Activated CD4-positive, alpha-beta T cell treated with anti-CD3 and anti-CD28 coated beads for 24 hours (primary cell): ENCODE data around the gene MEGF11.

ENCODE experiments used
- DNase-seq, 2 donors: peaks; one replicate each; pipeline ENCODE4 v3.0.0-alpha.2; 2020; ENCODE audit warnings: low read depth in 2 of 2

MEGF11 gene

DNA sequence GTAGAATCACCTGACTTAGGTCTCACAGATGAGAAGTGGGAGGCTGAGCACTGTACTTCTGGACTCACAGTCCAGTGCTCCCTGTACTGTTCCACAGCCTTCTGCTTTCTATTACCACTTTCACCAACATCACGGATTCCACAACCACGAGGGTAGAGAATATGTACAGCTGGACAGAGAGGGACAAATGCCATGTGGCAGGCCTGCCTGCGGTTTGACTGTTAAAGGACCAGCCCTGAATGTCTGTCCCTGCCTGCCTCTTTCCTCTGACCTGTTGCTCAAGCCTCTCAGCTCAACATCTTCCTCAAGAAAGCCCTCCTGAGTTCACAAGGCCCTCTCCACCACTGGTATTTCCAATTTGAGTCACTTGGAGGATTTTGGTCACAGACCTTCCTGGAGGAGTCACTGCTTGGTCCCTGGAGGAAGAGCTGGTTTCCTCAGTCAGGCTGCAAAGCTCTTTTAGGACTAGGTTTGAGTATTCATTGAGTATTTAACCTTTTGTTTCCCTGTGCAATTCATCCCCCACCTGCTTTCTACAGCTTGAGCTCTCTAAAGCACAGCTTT is 335.1 kb downstream of the MEGF11 start:
- DNase-seq, result no peak

- DNase-seq, result no peak
Measured at GRCh38 chr15:65917936-65918335, 335.6 kb downstream of the MEGF11 start.

- no peak for DNase-seq
Measured at GRCh38 chr15:65917407-65917756, 336.2 kb downstream of the MEGF11 start.

DNA sequence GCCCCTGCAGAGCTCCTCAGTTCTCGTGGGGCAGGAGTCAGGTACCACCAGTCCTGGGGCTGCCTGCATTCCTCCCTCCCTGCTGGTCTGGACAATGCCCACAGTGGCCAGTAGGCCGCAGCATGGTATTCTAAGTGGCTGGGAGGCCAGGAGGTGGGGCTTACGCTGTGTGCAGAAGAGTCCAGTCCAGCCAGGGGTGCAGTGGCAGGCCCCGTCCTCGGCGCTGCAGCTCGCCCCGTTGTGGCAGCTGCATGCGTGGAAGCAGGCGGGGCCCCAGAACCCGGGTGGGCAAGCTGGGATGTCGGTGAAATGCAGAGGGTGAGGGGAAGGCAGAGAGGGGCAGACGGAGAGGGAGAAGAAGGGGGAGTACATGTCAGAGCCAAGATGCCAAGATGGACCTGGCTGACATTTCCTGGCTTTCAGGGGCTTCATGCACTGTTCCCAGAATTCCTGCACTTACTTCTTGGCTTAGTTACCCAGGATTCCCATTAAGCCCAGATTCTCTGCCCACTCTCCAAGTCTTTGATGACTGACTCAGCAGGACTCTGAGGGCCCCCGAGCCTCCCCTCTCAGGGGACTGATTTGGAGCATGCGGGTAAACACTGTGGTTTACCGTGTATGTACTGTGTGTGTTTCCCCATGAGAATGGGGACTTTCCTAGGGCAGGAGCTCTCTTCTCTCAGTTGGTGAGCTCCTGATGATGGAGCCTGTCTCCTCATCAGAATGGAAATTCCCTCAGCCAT is 336.7 kb downstream of the MEGF11 start:
- DNase-seq, result peak; percentile 18

DNA sequence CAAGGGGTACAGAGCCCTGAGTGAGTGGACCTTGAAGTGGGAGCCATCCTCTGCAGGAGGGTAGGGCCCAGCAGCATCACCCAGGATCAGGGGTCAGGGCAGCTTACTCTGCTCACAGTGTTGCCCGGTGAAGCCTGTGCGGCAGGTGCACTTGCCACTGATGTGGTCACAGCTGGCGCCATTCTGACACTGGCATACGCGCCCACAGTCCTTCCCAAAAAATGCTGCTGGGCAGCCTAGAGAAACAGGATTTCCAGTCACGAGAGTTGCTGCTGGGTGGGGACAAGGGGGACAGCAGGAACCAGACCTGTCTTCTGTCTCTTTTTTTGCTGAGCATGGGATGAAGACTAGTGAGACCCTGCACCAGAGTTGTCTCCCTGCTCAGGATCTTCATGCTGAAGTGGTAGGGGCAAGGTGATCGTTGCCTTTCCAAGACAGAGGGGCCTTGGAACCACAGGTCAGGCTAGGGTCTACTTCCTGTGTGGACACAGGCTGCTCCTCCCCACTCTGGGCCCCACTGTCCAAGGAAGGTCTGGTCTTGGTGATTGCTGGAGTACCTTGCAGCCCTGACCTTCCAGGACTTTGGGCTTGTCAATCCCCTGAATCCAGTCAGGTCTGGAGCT is 337.4 kb downstream of the MEGF11 start:
- DNase-seq, result no peak

DNA sequence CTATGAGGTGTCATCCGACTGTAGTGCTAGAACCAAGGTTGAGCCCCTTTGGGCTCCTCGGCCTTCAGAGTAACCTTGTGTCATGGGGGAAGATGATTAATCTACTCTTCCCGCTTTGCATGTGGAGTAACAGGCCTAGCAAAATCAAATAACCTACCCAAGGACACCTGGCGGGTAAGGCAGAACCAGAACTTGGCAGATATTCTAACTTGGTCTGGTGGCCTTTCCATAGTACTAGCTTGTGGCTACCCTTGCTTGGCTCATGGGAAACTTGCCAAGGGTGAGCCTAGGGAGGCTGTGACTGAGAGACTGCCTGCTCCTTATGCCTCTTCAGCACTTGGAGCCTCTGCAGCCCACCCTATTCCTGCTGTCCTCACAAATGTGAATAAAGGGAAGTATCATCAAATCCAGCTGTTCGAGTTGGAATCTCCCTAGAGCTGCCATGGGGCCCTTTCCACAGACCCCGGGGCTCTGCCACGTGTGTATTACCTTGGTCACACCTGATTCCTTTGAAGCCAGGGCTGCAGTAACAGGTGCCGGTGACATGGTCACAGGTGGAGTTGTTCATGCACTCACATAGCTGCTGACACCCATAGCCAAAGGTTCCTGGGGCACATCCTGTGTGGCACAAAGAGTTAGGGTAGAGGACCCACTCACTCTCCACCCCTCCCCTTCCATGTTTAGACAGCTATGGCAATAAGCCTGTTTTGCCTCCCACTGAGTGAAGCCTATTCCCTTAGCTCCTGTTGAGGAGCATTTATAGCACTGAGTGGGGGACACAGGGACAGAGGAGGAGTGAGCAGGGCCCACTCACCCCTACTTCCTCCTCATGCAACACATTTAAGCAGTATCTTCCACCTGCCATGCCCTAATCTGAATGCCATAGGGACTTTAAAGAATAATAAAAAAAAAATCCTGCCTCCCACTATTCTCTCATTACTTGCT is 338.3 kb downstream of the MEGF11 start:
- no peak for DNase-seq

- DNase-seq, result no peak
Measured at GRCh38 chr15:65914386-65914785, 339.2 kb downstream of the MEGF11 start.

DNA sequence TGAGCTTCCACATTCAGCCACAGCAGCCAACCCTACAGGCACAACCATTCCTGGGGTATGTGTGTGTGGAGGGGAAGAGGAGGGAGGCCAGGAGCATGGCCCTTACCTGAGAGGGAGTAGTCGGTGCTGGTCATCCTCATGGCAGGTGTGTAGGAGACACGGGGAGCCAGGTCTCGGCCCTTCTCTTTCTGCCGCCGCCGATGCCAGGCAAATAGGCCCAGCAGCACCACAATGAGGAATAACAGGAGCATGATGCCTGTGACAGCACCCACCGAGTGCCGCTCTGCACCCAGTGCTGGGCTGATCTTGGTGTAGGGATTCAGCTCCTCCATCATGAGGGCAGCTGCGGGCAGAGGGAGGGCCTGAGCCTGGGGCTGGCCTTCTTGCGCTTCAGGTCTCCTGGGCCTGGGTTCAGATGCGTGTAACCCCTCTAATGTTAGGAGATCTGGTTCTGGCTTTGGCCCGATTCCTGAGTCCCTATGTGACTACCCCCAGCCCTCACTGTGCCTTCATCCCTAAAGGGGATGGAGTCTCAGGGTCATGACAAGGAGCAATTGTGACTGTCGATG is 339.8 kb downstream of the MEGF11 start:
- DNase-seq, result no peak

GRCh38 chr15:65912235-65912634 is 341.3 kb downstream of the MEGF11 start:
- DNase-seq, result no peak

- no peak for DNase-seq
Measured at GRCh38 chr15:65910341-65910740, 343.2 kb downstream of the MEGF11 start.

DNA sequence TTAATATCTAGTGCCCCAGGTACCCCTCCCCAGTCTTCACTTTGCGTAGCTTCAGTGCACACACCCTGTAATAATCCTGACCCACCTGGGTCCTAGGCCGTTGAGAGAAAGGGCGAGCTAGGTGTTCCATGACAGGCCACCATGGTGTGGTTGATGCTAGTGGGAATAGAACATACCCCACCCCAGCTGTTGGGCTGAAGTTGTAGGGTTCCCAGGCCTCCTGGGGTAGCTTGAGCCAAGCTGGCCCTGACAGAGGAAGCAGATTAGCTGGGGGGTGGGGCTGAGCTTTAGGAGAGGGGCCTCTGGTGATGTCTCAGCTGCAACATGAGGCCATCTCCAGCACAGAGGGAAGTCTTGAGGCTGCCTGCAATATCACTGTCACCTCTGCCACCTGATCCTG is 343.7 kb downstream of the MEGF11 start:
- no peak for DNase-seq

- DNase-seq, result no peak
Measured at GRCh38 chr15:65908876-65909275, 344.7 kb downstream of the MEGF11 start.

- DNase-seq, result no peak
Measured at GRCh38 chr15:65907661-65908060, 345.9 kb downstream of the MEGF11 start.

- DNase-seq, result no peak
Measured at GRCh38 chr15:65906396-65906795, 347.2 kb downstream of the MEGF11 start.

- no peak for DNase-seq
Measured at GRCh38 chr15:65904301-65904700, 349.2 kb downstream of the MEGF11 start.

DNA sequence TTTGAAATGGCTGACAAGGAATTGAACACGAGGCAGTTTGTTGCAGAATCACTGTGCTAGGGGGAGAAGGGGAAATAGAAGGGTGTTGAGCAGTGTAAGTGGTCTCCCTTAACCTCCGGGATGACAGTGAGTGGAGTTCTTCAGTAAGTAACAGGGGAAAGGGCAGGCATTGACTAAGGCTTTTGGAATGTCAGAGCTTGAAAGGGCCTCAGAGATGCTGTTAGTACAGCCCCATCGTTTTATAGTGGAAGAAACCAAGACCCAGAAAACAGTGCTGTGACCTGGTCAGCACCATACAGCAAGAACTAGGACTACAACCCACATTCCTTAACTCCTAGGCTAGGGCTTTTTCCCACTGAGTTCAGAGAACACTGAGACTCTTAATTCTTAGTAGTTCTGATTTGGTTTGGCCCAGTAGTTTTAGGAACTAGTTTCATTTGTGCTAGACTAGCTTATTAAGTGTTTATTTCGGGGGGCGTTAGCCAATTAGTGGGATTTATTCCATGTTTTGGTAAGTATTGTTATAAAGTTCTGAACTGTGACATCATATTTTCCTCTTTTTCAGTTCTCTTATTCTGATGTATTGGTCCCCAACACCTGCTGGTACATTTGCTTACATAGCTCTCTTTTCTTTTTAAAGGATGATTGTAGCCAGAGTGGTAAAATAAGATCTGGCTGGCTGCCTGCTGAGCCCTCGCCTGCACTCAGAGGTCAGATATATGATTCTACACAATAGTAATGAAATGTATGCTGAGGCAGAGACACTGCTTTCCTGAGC is 350.1 kb downstream of the MEGF11 start:
- DNase-seq, result no peak

GRCh38 chr15:65902373-65902772 is 351.2 kb downstream of the MEGF11 start:
- DNase-seq, result no peak

DNA sequence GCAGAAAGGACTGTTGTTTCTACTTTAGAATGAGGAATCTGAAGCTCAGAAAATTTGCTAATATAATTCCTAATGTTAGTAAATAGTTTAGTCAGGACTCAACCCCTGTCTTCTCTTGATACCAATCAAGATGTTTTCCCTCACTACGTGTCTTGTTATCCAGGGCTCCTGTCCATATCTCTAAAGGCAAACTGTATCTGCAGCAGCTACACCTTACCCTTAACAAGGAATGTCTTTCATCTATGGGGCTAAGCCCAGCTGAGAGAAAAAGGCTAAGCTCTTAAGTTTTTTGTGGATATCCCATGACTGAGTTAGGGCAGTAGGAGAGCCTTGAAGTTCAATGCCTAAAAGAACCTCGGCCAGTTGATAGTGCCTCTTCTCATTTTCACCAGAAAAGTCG is 351.7 kb downstream of the MEGF11 start:
- DNase-seq, result no peak

GRCh38 chr15:65901336-65901735 is 352.2 kb downstream of the MEGF11 start:
- DNase-seq, result no peak

DNA sequence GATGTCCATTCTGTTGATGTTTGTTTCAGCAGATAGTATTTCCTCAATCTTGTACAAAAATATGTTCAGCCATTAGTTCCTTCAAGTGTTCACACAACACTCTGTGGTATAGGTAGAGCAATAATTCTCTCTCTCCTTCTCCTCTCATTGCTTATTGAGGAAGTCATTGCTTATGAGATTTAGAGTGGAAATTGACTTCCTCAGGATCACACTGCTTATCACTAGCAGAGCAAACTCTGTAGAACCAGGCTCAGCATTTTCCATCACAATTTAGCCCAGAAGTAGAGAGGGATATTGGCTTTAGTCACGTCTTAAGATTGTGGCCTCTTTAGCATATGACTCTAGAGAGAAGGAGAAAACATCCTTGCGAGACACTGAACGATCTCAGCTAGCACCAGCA is 353.1 kb downstream of the MEGF11 start:
- DNase-seq, result no peak

DNA sequence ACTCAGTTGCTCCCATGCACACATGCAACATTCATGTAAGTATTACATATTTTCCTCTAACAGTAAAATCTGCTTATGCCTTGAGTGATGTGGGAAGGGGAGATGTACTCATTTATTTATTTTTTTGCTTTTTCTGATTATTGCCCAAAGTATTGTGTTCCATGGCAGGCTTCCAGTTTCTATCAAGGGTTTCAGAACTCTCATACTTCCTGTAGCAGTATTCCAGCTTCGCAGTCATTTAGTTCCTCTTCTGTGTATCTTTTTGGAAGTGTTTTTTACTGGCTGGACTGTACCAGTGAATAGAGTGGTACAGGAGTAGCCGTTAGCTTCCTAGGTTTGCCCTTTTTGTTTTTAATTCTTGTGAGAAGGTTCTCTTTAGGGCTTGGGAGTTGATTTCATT is 357.3 kb downstream of the MEGF11 start:
- DNase-seq, result no peak
